ENCODE data around the gene ACYP1. TPM values are rescaled to one million over a fixed set of nuclear protein-coding genes. Genes with fewer than 3 reads are reported as not detected.

The ACYP1 gene
- total and polyA plus RNA-seq, 2 of the 13 experiments (the other 11 are each of a cell fraction or from before 2014, with no cell fraction given) = 9.7 to 22.4 TPM

DNA sequence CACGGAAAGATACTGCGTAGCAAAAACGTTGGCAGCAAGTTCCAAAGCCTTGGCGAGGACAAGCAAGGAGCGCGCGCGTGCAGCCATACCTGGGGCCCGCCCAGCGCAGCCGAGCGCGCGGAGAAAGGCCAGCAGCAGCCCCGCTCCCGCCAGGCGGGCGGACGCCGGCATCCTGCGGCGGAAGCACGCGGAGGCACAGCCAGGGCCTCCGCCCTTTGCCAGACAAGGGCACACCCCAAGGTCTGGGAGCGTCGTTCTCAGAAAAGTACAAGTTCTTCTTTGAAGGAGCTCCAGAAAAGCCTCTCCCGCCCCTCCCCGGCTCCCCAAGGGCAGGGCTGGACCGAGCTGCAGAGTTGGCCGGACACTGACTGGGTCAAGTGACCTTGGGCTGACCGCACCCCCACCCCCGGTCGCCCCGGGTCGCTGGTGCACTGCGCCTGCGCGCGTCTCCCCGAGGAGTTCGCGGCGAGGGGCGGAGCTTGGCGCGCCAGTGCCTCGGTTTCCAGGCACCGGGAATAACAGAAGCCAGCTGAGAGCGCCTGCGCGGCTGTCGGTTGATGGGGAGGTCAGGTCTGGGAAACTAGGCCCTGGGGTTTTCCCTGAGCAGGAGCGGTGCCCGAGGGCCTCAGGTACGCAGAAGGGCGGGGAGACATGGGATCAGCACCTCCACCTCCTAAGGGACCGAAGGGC is 5.4 kb upstream of the ACYP1 start, which contains the start of gene ZC2HC1C (continued):
- TF ChIP-seq ZNF343 (CRISPR knock-in tag; IDR thresholded peaks at IDR 0.05) (no peak), ZNF678 (CRISPR knock-in tag; IDR thresholded peaks at IDR 0.05) (no peak; the same call in 1 of the 2 replicates), NFYB (CRISPR knock-in tag; IDR thresholded peaks at IDR 0.05) (0 out of 2 replicates have a peak, but pooled peaks have one; percentile 26), SOX13 (IDR thresholded peaks at IDR 0.05) (0 out of 2 replicates have a peak, but pooled peaks have one; percentile 9), SOX13 (CRISPR knock-in tag; conservative IDR thresholded peaks at IDR 0.05 in 1 of 2, IDR thresholded peaks at IDR 0.05 in 1 of 2) (no peak), NFRKB (IDR thresholded peaks at IDR 0.05) (no peak), REPIN1 (CRISPR knock-in tag; IDR thresholded peaks at IDR 0.05; ENCODE audit: borderline replicate concordance, low read depth) (0 out of 2 replicates have a peak, but pooled peaks have one; percentile 53), RFXAP (CRISPR knock-in tag; IDR thresholded peaks at IDR 0.05; ENCODE audit: borderline replicate concordance) (peak; percentile 80), YEATS4 (CRISPR knock-in tag; IDR thresholded peaks at IDR 0.05; ENCODE audit: borderline replicate concordance) (peak; percentile 86), RARG (CRISPR knock-in tag; IDR thresholded peaks at IDR 0.05; ENCODE audit: low read depth) (0 out of 2 replicates have a peak, but pooled peaks have one; percentile 9), RFX1 (IDR thresholded peaks at IDR 0.05) (peak; percentile 75; the same call in 1 of the 2 replicates), ZNF235 (CRISPR knock-in tag; IDR thresholded peaks at IDR 0.05; ENCODE audit: borderline replicate concordance) (peak; percentile 56; the same call in 1 of the 2 replicates), NFKBIZ (CRISPR knock-in tag; IDR thresholded peaks at IDR 0.05) (0 out of 2 replicates have a peak, but pooled peaks have one; percentile 69), HOXA7 (CRISPR knock-in tag; IDR thresholded peaks at IDR 0.05) (no peak), NR3C1 (CRISPR knock-in tag; IDR thresholded peaks at IDR 0.05) (no peak), ZSCAN29 (CRISPR knock-in tag; conservative IDR thresholded peaks at IDR 0.05) (no peak), SAP130 (CRISPR knock-in tag; IDR thresholded peaks at IDR 0.05; ENCODE audit: low read depth) (peak; percentile 78), ARID2 (CRISPR knock-in tag; IDR thresholded peaks at IDR 0.05; ENCODE audit: borderline replicate concordance) (no peak), ZNF773 (CRISPR knock-in tag; IDR thresholded peaks at IDR 0.05; ENCODE audit: borderline replicate concordance) (0 out of 2 replicates have a peak, but pooled peaks have one; percentile 76)
- TF ChIP-seq, protein P1, sequence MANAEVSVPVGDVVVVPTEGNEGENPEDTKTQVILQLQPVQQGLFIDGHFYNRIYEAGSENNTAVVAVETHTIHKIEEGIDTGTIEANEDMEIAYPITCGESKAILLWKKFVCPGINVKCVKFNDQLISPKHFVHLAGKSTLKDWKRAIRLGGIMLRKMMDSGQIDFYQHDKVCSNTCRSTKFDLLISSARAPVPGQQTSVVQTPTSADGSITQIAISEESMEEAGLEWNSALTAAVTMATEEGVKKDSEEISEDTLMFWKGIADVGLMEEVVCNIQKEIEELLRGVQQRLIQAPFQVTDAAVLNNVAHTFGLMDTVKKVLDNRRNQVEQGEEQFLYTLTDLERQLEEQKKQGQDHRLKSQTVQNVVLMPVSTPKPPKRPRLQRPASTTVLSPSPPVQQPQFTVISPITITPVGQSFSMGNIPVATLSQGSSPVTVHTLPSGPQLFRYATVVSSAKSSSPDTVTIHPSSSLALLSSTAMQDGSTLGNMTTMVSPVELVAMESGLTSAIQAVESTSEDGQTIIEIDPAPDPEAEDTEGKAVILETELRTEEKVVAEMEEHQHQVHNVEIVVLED (CRISPR knock-in tag; IDR thresholded peaks at IDR 0.05; ENCODE audit: borderline replicate concordance) = peak; percentile 52; the same call in 1 of the 2 replicates
- TF ChIP-seq, protein P2, sequence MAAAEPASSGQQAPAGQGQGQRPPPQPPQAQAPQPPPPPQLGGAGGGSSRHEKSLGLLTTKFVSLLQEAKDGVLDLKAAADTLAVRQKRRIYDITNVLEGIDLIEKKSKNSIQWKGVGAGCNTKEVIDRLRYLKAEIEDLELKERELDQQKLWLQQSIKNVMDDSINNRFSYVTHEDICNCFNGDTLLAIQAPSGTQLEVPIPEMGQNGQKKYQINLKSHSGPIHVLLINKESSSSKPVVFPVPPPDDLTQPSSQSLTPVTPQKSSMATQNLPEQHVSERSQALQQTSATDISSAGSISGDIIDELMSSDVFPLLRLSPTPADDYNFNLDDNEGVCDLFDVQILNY (CRISPR knock-in tag; conservative IDR thresholded peaks at IDR 0.05) = peak; percentile 68; the same call in 1 of the 2 replicates
- TF ChIP-seq, protein P3, sequence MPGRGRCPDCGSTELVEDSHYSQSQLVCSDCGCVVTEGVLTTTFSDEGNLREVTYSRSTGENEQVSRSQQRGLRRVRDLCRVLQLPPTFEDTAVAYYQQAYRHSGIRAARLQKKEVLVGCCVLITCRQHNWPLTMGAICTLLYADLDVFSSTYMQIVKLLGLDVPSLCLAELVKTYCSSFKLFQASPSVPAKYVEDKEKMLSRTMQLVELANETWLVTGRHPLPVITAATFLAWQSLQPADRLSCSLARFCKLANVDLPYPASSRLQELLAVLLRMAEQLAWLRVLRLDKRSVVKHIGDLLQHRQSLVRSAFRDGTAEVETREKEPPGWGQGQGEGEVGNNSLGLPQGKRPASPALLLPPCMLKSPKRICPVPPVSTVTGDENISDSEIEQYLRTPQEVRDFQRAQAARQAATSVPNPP (CRISPR knock-in tag; IDR thresholded peaks at IDR 0.05) = no peak
- TF ChIP-seq, protein P4, sequence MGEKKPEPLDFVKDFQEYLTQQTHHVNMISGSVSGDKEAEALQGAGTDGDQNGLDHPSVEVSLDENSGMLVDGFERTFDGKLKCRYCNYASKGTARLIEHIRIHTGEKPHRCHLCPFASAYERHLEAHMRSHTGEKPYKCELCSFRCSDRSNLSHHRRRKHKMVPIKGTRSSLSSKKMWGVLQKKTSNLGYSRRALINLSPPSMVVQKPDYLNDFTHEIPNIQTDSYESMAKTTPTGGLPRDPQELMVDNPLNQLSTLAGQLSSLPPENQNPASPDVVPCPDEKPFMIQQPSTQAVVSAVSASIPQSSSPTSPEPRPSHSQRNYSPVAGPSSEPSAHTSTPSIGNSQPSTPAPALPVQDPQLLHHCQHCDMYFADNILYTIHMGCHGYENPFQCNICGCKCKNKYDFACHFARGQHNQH (CRISPR knock-in tag; IDR thresholded peaks at IDR 0.05) = peak; percentile 43; the same call in 1 of the 2 replicates
- TF ChIP-seq, protein P5, sequence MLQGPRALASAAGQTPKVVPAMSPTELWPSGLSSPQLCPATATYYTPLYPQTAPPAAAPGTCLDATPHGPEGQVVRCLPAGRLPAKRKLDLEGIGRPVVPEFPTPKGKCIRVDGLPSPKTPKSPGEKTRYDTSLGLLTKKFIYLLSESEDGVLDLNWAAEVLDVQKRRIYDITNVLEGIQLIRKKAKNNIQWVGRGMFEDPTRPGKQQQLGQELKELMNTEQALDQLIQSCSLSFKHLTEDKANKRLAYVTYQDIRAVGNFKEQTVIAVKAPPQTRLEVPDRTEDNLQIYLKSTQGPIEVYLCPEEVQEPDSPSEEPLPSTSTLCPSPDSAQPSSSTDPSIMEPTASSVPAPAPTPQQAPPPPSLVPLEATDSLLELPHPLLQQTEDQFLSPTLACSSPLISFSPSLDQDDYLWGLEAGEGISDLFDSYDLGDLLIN (CRISPR knock-in tag; IDR thresholded peaks at IDR 0.05; ENCODE audit: borderline replicate concordance) = peak; percentile 87; the same call in 1 of the 2 replicates

Measured in HepG2 (cell line).